T-helper 1 cell treated with Interleukin-12 subunit alpha and Interleukin-12 subunit beta and Interleukin-4 antibody, amounts not matched to agents 30 μg/mL and 1 μg/mL, for 36 hours (primary cell): ENCODE data around the gene SFTA2.

Source experiments
- H3K27ac Mint-ChIP-seq: one replicate; pipeline ENCODE4 v1.8.0; 2021; ENCODE audit warnings: mild to moderate bottlenecking, mixed read lengths
- H3K27me3 Mint-ChIP-seq: one replicate; pipeline ENCODE4 v1.8.0; 2021; ENCODE audit warnings: low read depth, mixed read lengths
- H3K36me3 Mint-ChIP-seq: one replicate; pipeline ENCODE4 v1.8.0; 2021; ENCODE audit warnings: low read depth, mixed read lengths
- H3K4me1 Mint-ChIP-seq: one replicate; pipeline ENCODE4 v1.8.0; 2021; ENCODE audit warnings: low read depth, mixed read lengths
- H3K4me3 Mint-ChIP-seq: one replicate; pipeline ENCODE4 v1.8.0; 2021; ENCODE audit warnings: mild to moderate bottlenecking, moderate library complexity, mixed read lengths
- H3K9me3 Mint-ChIP-seq: one replicate; pipeline ENCODE4 v1.8.0; 2021; ENCODE audit warnings: mixed read lengths

SFTA2 gene

GRCh38 chr6:30885481-30885998 is 46.4 kb downstream of the SFTA2 start:
- H3K4me3 Mint-ChIP-seq: peak overlapping the region; percentile 73
- peaks cover 23% of the 10 kb centered on the region for H3K4me1 Mint-ChIP-seq
- H3K36me3 Mint-ChIP-seq: peaks cover 6% of the 10 kb centered on the region
- H3K27ac Mint-ChIP-seq: peak overlapping the region; percentile 64
- no peaks in the 10 kb centered on the region for H3K9me3 Mint-ChIP-seq
- peaks cover 18% of the 10 kb centered on the region for H3K27me3 Mint-ChIP-seq

GRCh38 chr6:30884521-30885480 is 47.2 kb downstream of the SFTA2 start:
- Mint-ChIP-seq H3K36me3 (peaks cover 6% of the 10 kb centered on the region), H3K27ac (peak overlapping the region; percentile 64), H3K9me3 (no peaks in the 10 kb centered on the region), H3K27me3 (peaks cover 18% of the 10 kb centered on the region), H3K4me1 (peaks cover 23% of the 10 kb centered on the region), H3K4me3 (peak overlapping the region; percentile 73)

- Mint-ChIP-seq H3K4me1 (peaks cover 23% of the 10 kb centered on the region), H3K27ac (peak within 1 kb of the TSS; percentile 64), H3K27me3 (peaks cover 18% of the 10 kb centered on the region), H3K36me3 (peaks cover 6% of the 10 kb centered on the region), H3K9me3 (no peaks in the 10 kb centered on the region), H3K4me3 (peak within 1 kb of the TSS; percentile 87)
Observed at GRCh38 chr6:30883685-30884520, 48.1 kb downstream of the SFTA2 start, which contains the start of gene DDR1. Gene DDR1, plus strand, starts transcription at chr6:30884519. Its CDS starts 4,211 bp downstream, at chr6:30888730.

GRCh38 chr6:30882759-30883684 is 48.9 kb downstream of the SFTA2 start:
- Mint-ChIP-seq H3K4me1 (peaks cover 28% of the 10 kb centered on the region), H3K27ac (peak overlapping the region; percentile 16), H3K36me3 (peaks cover 6% of the 10 kb centered on the region), H3K9me3 (no peaks in the 10 kb centered on the region), H3K27me3 (peaks cover 18% of the 10 kb centered on the region), H3K4me3 (peak overlapping the region; percentile 87)

GRCh38 chr6:30882204-30882758 is 49.7 kb downstream of the SFTA2 start:
- Mint-ChIP-seq H3K4me3 (no peak overlapping the region), H3K27ac (no peak overlapping the region), H3K27me3 (peaks cover 18% of the 10 kb centered on the region), H3K36me3 (peaks cover 6% of the 10 kb centered on the region), H3K4me1 (peaks cover 34% of the 10 kb centered on the region), H3K9me3 (no peaks in the 10 kb centered on the region)

- H3K36me3 Mint-ChIP-seq: peaks cover 6% of the 10 kb centered on the region
- H3K4me1 Mint-ChIP-seq: peaks cover 35% of the 10 kb centered on the region
- H3K9me3 Mint-ChIP-seq: no peaks in the 10 kb centered on the region
- peak overlapping the region; percentile 56 for H3K27ac Mint-ChIP-seq
- H3K4me3 Mint-ChIP-seq: no peak overlapping the region
- H3K27me3 Mint-ChIP-seq: peaks cover 16% of the 10 kb centered on the region
Observed at GRCh38 chr6:30881392-30882203, 50.4 kb downstream of the SFTA2 start.
